IPS-18a (cell line): Measurements from ENCODE around the gene SLC49A3.
"Not testable (repeated sequence)": the region's sequence is repeated elsewhere in the genome, so short reads cannot be mapped to it uniquely, and the experiment has no call there.

ENCODE experiments used
- H3K27ac ChIP-seq: one replicate; pipeline ENCODE4 v1.5.1; 2013; ENCODE audit warnings: low read length
- H3K27me3 ChIP-seq: one replicate; pipeline ENCODE4 v1.6.1; 2013; ENCODE audit warnings: mild to moderate bottlenecking, low read length; ENCODE audit not compliant: control insufficient read depth, insufficient read depth
- H3K36me3 ChIP-seq: one replicate; pipeline ENCODE4 v1.6.1; 2013; ENCODE audit warnings: low read depth, low read length; ENCODE audit not compliant: control insufficient read depth
- H3K4me1 ChIP-seq: one replicate; pipeline ENCODE4 v1.6.1; 2013; ENCODE audit warnings: low read depth, low read length; ENCODE audit not compliant: control insufficient read depth
- H3K4me3 ChIP-seq: one replicate; pipeline ENCODE4 v1.5.1; 2013; ENCODE audit warnings: low read length
- H3K9ac ChIP-seq: one replicate; pipeline ENCODE4 v1.6.1; 2013; ENCODE audit warnings: mild to moderate bottlenecking, low read length, moderate library complexity
- H3K9me3 ChIP-seq: one replicate; pipeline ENCODE4 v1.6.1; 2013; ENCODE audit warnings: low read depth, low read length; ENCODE audit not compliant: control insufficient read depth

SLC49A3 gene

DNA sequence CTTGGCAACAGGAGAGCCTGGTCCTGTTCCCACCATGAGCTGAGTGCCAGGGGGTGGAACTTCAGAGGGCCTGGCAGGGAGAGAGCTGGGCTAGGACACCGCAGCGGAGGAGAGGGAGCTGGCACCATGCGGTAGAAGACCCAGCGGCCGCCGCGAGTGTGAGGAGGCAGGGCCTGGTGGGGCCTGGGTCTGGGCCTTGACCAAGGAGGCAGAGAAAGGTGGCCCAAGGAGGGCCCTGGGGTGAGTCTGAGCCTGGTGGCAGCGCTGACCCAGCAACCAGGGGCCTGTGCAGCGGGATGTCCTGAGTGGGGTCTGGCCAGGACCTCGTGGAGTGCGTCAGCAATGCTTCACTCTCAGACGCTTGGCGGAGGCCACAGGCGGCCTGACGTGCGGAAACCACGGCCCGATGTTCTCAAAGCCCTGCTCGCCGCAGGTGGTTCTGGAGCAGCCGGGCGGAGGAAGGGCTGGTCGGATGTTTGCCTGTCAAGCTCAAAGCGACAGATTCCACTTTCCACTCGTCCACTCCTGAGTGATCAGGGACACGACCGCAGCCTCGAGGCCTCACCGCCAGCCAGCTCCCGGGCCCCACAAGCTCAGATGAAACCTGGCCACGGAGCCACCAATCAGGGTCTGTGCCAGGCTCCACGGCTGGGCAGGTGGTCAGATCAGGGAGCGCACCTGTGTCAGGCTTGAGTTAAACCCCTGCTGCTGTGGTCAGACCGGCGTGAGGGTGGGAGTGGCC is 35.7 kb downstream of the SLC49A3 start:
- Histone ChIP-seq H3K9me3 (no peaks in the 10 kb centered on the region), H3K4me1 (peaks cover 3% of the 10 kb centered on the region), H3K4me3 (no peak overlapping the region), H3K9ac (no peak overlapping the region), H3K27ac (no peak overlapping the region), H3K36me3 (no peaks in the 10 kb centered on the region), H3K27me3 (no peaks in the 10 kb centered on the region)

DNA sequence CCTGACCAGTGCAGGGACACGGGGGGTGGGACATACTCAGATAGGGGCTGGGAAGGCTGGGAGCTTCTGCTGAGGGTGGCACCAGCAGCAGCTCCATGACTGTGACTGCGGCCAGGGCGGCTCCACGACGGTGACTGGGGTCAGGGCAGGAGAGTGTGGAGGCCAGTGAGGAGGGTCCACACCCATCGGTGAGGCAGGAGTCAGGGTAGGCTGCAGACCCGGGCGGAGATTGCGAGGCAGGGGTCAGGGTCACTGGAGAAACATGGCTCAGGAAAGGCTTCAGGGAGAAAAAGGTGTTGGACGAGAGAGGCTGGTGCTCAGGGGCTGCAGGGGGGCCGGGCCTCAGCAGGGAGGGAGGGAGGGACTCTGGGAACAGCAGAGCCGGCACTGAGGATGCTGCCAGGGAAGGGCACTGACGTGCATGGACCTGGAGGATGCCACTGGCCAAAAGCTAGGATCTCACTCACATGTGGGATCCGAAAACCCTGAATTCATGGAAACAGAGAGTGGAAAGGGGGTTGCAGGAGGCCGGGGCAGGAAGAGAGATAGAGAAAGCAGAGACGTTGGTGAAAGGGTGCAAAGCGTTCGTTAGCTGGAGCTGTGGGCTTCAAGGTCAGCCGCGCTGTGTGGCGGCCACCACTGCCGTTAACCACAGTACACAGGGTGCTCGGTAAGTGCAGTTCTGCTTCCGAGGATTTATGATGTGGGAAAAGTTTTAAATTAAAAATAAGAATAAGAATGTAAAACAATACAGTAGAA is 36.9 kb downstream of the SLC49A3 start:
- no peaks in the 10 kb centered on the region for H3K27me3 ChIP-seq

GRCh38 chr4:650951-651883 is 37.7 kb downstream of the SLC49A3 start:
- Histone ChIP-seq H3K27ac (no peak overlapping the region), H3K36me3 (no peaks in the 10 kb centered on the region), H3K9ac (no peak overlapping the region), H3K27me3 (no peaks in the 10 kb centered on the region), H3K4me3 (no peak overlapping the region), H3K4me1 (peaks cover 3% of the 10 kb centered on the region), H3K9me3 (no peaks in the 10 kb centered on the region)

More for the DNA sequence above, 36.9 kb downstream of the SLC49A3 start:
- no peak overlapping the region for H3K9ac ChIP-seq
- H3K4me1 ChIP-seq = peaks cover 3% of the 10 kb centered on the region
- H3K27ac ChIP-seq = no peak overlapping the region
- H3K4me3 ChIP-seq = no peak overlapping the region
- no peaks in the 10 kb centered on the region for H3K9me3 ChIP-seq
- no peaks in the 10 kb centered on the region for H3K36me3 ChIP-seq

GRCh38 chr4:650461-650860 is 38.5 kb downstream of the SLC49A3 start:
- peaks cover 3% of the 10 kb centered on the region for H3K4me1 ChIP-seq
- no peak overlapping the region for H3K4me3 ChIP-seq

GRCh38 chr4:649751-650310 is 39.1 kb downstream of the SLC49A3 start:
- Histone ChIP-seq H3K4me3 (no peak overlapping the region), H3K9ac (no peak overlapping the region), H3K9me3 (no peaks in the 10 kb centered on the region), H3K4me1 (peaks cover 3% of the 10 kb centered on the region), H3K36me3 (no peaks in the 10 kb centered on the region), H3K27ac (no peak overlapping the region), H3K27me3 (no peaks in the 10 kb centered on the region)

More at GRCh38 chr4:650461-650860, 38.5 kb downstream of the SLC49A3 start:
- Histone ChIP-seq H3K36me3 (no peaks in the 10 kb centered on the region), H3K9ac (no peak overlapping the region), H3K27me3 (no peaks in the 10 kb centered on the region), H3K9me3 (no peaks in the 10 kb centered on the region), H3K27ac (no peak overlapping the region)

DNA sequence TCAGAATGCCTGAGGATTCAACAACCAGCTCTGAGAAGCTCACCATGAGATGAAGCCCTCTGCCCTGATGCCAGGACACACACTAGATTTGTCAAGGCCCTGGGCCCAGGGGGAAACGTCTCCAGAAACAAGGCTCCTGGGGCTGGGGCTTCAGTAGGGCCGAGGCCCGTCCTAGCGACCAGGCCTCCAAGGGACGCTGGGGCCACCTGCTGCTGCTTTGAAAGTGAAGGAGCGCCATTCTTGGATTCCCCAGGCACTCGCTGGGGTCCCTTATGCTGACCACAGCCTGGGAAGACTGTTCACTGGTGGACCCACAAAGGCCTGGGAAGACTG is 39.7 kb downstream of the SLC49A3 start:
- Histone ChIP-seq H3K4me3 (no peak overlapping the region), H3K9ac (no peak overlapping the region), H3K9me3 (no peaks in the 10 kb centered on the region), H3K27ac (no peak overlapping the region), H3K4me1 (peaks cover 3% of the 10 kb centered on the region), H3K36me3 (no peaks in the 10 kb centered on the region), H3K27me3 (no peaks in the 10 kb centered on the region)

- Histone ChIP-seq H3K9me3 (no peaks in the 10 kb centered on the region), H3K4me1 (peaks cover 3% of the 10 kb centered on the region), H3K27ac (no peak overlapping the region), H3K4me3 (no peak overlapping the region), H3K27me3 (no peaks in the 10 kb centered on the region), H3K9ac (no peak overlapping the region), H3K36me3 (no peaks in the 10 kb centered on the region)
Measured at GRCh38 chr4:648579-649292, 40.2 kb downstream of the SLC49A3 start.

GRCh38 chr4:647481-647880 is 41.5 kb downstream of the SLC49A3 start:
- H3K27ac ChIP-seq = no peak overlapping the region
- no peak overlapping the region for H3K4me3 ChIP-seq
- H3K4me1 ChIP-seq = peaks cover 3% of the 10 kb centered on the region
- H3K9me3 ChIP-seq = no peaks in the 10 kb centered on the region
- no peak overlapping the region for H3K9ac ChIP-seq
- H3K27me3 ChIP-seq = no peaks in the 10 kb centered on the region
- H3K36me3 ChIP-seq = no peaks in the 10 kb centered on the region

DNA sequence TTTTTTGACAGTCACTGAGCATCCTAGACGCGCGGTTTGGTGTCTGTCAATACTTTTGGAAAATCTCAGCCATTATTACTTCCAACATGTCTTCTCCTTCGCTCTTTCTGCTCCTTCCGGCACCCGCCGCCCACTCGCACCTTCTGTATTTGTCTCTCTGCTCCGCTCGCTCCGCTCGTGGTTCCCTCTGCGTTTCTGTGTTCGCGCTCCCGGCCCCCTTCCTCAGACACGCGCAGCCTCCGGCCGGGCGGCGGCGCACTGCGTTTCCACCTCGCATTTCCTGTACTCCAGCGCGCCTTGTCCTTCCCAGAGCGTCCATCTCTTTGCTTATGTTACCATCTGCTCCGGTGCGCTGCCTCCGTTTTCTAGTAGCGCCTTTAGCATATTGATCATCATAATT is 42.5 kb downstream of the SLC49A3 start:
- Histone ChIP-seq H3K4me3 (no peak overlapping the region), H3K9ac (no peak overlapping the region), H3K9me3 (no peaks in the 10 kb centered on the region), H3K36me3 (no peaks in the 10 kb centered on the region), H3K27me3 (no peaks in the 10 kb centered on the region), H3K27ac (no peak overlapping the region), H3K4me1 (peaks cover 3% of the 10 kb centered on the region)

- H3K4me1 ChIP-seq, H3K36me3 ChIP-seq, H3K4me3 ChIP-seq, H3K27me3 ChIP-seq, H3K9me3 ChIP-seq, H3K9ac ChIP-seq, H3K27ac ChIP-seq: not testable (repeated sequence)
Measured at GRCh38 chr4:642366-642765, 46.6 kb downstream of the SLC49A3 start.
